KMS-11 (cell line): ENCODE data around the gene LZTS2.
"Not testable (repeated sequence)": the region's sequence is repeated elsewhere in the genome, so short reads cannot be mapped to it uniquely, and the experiment has no call there.

ENCODE experiments used
- H2AFZ ChIP-seq: fragments of 200-600 bp; sonication (generic); 2 replicates; pipeline ENCODE4 v1.6.1; 2016; ENCODE audit warnings: antibody characterized with exemption, mixed run types, low read depth
- H3K27ac ChIP-seq: fragments of 200-600 bp; sonication (generic); 2 replicates; pipeline ENCODE4 v1.6.1; 2016; ENCODE audit warnings: mild to moderate bottlenecking, mixed run types
- H3K27me3 ChIP-seq: fragments of 200-600 bp; sonication (generic); 2 replicates; pipeline ENCODE4 v1.6.1; 2017; ENCODE audit warnings: mild to moderate bottlenecking, low read depth, mixed run types, moderate library complexity; ENCODE audit not compliant: insufficient read depth
- H3K36me3 ChIP-seq: fragments of 200-600 bp; sonication (generic); 2 replicates; pipeline ENCODE4 v1.6.1; 2017; ENCODE audit warnings: mild to moderate bottlenecking, mixed run types; ENCODE audit not compliant: insufficient read depth
- H3K4me1 ChIP-seq: fragments of 200-600 bp; sonication (generic); 2 replicates; pipeline ENCODE4 v1.6.1; 2016; ENCODE audit warnings: mild to moderate bottlenecking, low read depth, mixed run types; ENCODE audit not compliant: poor library complexity, severe bottlenecking
- H3K4me2 ChIP-seq: fragments of 200-600 bp; sonication (generic); 2 replicates; pipeline ENCODE4 v1.7.0; 2016; ENCODE audit warnings: mild to moderate bottlenecking, mixed run types
- H3K4me3 ChIP-seq: fragments of 200-600 bp; sonication (generic); IDR thresholded peaks from 2 replicates; pipeline ENCODE4 v1.6.1; 2017; ENCODE audit warnings: low read depth, low read length, mixed read lengths; ENCODE audit not compliant: insufficient read depth
- H3K79me2 ChIP-seq: fragments of 200-600 bp; sonication (generic); 2 replicates; pipeline ENCODE4 v1.6.1; 2016; ENCODE audit warnings: low read depth, mixed run types; ENCODE audit not compliant: insufficient read depth
- H3K9ac ChIP-seq: fragments of 200-600 bp; sonication (generic); 2 replicates; pipeline ENCODE4 v1.6.1; 2016; ENCODE audit warnings: mild to moderate bottlenecking, mixed run types
- H4K20me1 ChIP-seq: fragments of 200-600 bp; sonication (generic); 2 replicates; pipeline ENCODE4 v1.6.1; 2016; ENCODE audit warnings: mild to moderate bottlenecking, mixed run types; ENCODE audit not compliant: insufficient read depth
- TF ChIP-seq, protein P1 (sequence below): fragments of 200-600 bp; sonication (generic); conservative IDR thresholded peaks from 2 replicates; pipeline ENCODE4 v1.6.1; 2017; ENCODE audit warnings: low read depth, mild to moderate bottlenecking, antibody characterized with exemption, low read length, moderate library complexity, mixed read lengths

The LZTS2 gene

DNA sequence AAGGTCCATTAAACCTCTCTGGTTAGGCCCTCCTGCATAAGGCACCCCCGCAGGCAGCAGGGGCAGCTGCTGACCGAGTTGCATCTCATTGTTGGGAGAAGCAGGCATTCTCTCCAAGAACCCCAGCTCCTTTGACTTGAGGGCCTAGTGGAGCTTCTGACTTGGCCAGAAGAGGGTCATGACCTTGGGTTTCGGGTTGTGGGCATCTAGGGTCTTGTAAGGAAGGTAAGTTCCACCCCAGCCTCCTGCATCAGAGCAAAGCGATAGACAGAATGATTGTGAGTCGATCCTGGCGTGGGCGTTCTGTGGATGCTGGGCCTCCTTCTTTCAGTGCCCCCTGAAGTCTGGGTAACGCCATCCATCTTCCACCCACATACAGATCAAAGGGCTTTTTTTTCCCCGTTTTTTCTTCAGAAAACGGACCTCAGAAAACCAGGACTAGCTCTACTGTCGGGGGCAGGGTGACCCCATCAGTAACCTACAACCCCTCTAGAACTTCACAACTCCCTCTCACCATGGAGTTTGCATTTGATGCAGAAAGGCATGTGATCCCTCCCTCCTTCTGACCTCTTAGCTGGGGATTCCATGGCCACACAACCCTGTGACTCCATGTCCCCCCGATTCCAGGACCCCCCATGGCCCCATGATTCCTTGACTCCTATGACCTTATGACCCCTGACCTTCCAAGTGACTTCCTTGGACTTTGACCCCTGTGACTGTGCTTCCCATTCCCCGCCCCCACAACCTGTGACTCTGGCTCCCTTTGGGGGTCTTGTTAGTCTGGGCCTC is 27.3 kb upstream of the LZTS2 start:
- peaks cover 8% of the 10 kb centered on the region for H3K4me1 ChIP-seq
- H3K79me2 ChIP-seq: no peaks in the 10 kb centered on the region
- no peak overlapping the region for H3K27ac ChIP-seq
- no peaks in the 10 kb centered on the region for H3K36me3 ChIP-seq
- TF ChIP-seq, protein P1, sequence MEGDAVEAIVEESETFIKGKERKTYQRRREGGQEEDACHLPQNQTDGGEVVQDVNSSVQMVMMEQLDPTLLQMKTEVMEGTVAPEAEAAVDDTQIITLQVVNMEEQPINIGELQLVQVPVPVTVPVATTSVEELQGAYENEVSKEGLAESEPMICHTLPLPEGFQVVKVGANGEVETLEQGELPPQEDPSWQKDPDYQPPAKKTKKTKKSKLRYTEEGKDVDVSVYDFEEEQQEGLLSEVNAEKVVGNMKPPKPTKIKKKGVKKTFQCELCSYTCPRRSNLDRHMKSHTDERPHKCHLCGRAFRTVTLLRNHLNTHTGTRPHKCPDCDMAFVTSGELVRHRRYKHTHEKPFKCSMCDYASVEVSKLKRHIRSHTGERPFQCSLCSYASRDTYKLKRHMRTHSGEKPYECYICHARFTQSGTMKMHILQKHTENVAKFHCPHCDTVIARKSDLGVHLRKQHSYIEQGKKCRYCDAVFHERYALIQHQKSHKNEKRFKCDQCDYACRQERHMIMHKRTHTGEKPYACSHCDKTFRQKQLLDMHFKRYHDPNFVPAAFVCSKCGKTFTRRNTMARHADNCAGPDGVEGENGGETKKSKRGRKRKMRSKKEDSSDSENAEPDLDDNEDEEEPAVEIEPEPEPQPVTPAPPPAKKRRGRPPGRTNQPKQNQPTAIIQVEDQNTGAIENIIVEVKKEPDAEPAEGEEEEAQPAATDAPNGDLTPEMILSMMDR: no peak
- H2AFZ ChIP-seq: no peak overlapping the region
- H3K27me3 ChIP-seq: no peaks in the 10 kb centered on the region
- no peaks in the 10 kb centered on the region for H4K20me1 ChIP-seq
- H3K4me2 ChIP-seq: no peak overlapping the region
- no peak overlapping the region for H3K4me3 ChIP-seq
- no peak overlapping the region for H3K9ac ChIP-seq

DNA sequence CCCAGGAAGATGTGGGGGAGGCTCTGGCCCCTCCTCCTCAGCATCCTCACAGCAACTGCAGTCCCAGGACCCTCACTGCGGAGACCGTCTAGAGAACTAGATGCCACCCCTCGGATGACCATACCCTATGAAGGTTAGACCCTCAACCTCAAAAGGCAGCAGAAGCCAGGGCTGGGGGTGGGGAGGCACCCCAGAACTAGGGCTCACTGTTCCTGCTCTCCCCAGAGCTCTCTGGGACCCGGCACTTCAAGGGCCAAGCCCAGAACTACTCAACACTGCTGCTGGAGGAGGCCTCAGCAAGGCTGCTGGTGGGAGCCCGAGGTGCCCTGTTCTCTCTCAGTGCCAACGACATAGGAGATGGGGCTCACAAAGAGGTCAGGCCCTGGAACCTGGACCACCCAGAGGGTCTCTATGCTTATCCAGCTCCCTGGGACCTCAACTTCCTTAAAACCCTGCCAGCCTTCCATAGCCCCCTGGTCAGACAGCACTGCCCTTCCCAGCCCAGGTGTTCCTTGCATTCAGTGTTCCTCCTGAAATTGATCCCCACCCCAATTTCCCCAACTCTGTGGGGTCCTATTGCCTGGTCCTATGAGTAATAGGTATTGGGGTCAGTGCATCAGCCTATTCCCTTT is 26.6 kb upstream of the LZTS2 start:
- no peak overlapping the region for H3K27ac ChIP-seq
- TF ChIP-seq, protein P1: no peak
- H3K4me2 ChIP-seq: no peak overlapping the region

DNA sequence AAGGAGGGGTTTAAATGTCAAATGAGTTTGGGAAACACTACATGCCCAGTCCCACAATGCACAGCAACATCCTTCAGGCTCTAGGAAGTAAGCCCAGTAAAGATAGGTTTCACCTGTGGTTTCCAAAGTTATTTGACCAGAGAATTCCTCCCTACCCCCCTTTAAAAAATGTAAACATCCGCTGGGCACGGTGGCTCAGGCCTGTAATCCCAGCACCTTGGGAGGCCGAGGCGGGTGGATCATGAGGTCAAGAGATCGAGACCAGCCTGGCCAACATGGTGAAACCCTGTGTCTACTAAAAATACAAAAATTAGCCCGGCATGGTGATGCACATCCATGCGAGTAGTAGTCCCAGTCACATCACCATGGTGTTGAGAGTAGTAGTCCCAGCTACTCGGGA is 24.2 kb upstream of the LZTS2 start:
- H2AFZ ChIP-seq: not testable (repeated sequence)

More for the DNA sequence above, 26.6 kb upstream of the LZTS2 start:
- Histone ChIP-seq H4K20me1 (no peaks in the 10 kb centered on the region), H3K4me1 (peaks cover 8% of the 10 kb centered on the region), H3K79me2 (no peaks in the 10 kb centered on the region), H3K4me3 (no peak overlapping the region), H3K36me3 (no peaks in the 10 kb centered on the region), H3K27me3 (no peaks in the 10 kb centered on the region), H3K9ac (no peak overlapping the region), H2AFZ (no peak overlapping the region)

DNA sequence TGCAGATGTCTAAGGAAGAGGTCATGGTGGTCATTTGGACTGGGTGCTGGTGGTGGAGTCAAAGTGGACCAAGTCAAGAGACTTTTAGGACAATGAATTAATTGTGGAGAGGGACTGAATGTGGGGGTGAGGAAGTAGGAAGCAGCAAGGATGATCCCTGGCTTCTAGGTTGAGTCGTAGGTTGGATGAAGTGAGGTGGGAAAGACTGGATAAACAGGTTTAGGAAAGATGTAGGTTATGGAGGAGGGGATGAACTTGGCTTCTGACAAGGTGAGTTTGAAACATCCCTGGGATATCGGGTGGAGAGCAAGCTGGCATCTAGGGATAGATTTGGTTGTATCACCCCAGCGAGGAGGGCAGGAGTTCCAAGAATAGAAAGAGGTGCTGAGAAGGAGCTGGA is 22.7 kb upstream of the LZTS2 start:
- Histone ChIP-seq H3K27me3 (no peaks in the 10 kb centered on the region), H4K20me1 (no peaks in the 10 kb centered on the region), H2AFZ (no peak overlapping the region), H3K36me3 (no peaks in the 10 kb centered on the region), H3K9ac (no peak overlapping the region), H3K4me2 (no peak overlapping the region), H3K27ac (no peak overlapping the region), H3K79me2 (no peaks in the 10 kb centered on the region), H3K4me3 (no peak overlapping the region), H3K4me1 (no peaks in the 10 kb centered on the region)
- TF ChIP-seq, protein P1: no peak

More for the DNA sequence above, 24.2 kb upstream of the LZTS2 start:
- H3K27ac ChIP-seq, H3K4me3 ChIP-seq, H3K4me2 ChIP-seq, H3K79me2 ChIP-seq, H3K27me3 ChIP-seq, H3K36me3 ChIP-seq, H3K9ac ChIP-seq, H4K20me1 ChIP-seq, H3K4me1 ChIP-seq: not testable (repeated sequence)

DNA sequence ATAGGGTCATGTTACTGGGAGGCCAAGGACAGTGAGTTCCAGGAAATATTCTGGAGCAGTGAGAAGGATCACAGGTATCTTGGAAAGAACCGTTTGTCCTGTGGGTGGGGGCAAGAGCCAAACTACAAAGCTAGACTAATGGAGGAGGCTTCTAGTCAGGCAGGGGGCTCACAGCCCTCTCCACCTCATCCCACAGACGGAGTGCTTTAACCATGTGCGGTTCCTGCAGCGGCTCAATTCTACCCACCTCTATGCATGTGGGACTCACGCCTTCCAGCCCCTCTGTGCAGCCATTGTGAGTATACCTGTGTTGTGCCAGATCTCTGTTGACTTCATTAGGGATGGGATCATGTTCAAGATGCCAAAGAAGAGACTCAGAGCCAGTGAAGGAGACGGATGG is 22.2 kb upstream of the LZTS2 start:
- Histone ChIP-seq H3K4me2 (no peak overlapping the region), H3K27ac (no peak overlapping the region), H3K4me3 (no peak overlapping the region), H4K20me1 (no peaks in the 10 kb centered on the region), H3K9ac (no peak overlapping the region), H2AFZ (no peak overlapping the region), H3K36me3 (no peaks in the 10 kb centered on the region), H3K27me3 (no peaks in the 10 kb centered on the region), H3K79me2 (no peaks in the 10 kb centered on the region), H3K4me1 (no peaks in the 10 kb centered on the region)
- TF ChIP-seq, protein P1: no peak
